ENCODE results near the gene ASGR2. TPM values are rescaled to one million over a fixed set of nuclear protein-coding genes. Genes with fewer than 3 reads are reported as not detected.

ASGR2 gene
- polyA plus RNA-seq, 1 donor from 2014 or later: not detected

GRCh38 chr17:7110617-7111306 is 3.9 kb downstream of the ASGR2 start:
- Histone ChIP-seq H3F3A (ENCODE audit: insufficient read depth, low read length, poor library complexity, severe bottlenecking) (no peaks in the 10 kb centered on the region), H3K36me3 (ENCODE audit: insufficient read depth, low read length) (no peaks in the 10 kb centered on the region), H3K4me3 (ENCODE audit: low read length) (no peak overlapping the region), H3K4me2 (ENCODE audit: low read length) (no peak overlapping the region), H2AFZ (ENCODE audit: low read depth, low read length) (no peak overlapping the region), H3K79me2 (replicated peaks; ENCODE audit: insufficient read depth, low read length) (no peaks in the 10 kb centered on the region), H3K27ac (ENCODE audit: low read length) (no peak overlapping the region), H3K27me3 (ENCODE audit: insufficient read depth, low read depth, low read length) (no peaks in the 10 kb centered on the region), H4K20me1 (ENCODE audit: insufficient read depth) (no peaks in the 10 kb centered on the region), H3K9me2 (ENCODE audit: insufficient read depth, low read length) (no peaks in the 10 kb centered on the region), H3K9ac (ENCODE audit: low read length) (no peak overlapping the region), H3K9me3 (ENCODE audit: low read length) (no peaks in the 10 kb centered on the region)
- no peak for TF ChIP-seq REST (IDR thresholded peaks at IDR 0.05; ENCODE audit: borderline replicate concordance)
- TF ChIP-seq MXI1 (conservative IDR thresholded peaks at IDR 0.05; ENCODE audit: poor library complexity, severe bottlenecking): no peak
- TF ChIP-seq RAD21 (conservative IDR thresholded peaks at IDR 0.05): no peak
- no peak for TF ChIP-seq SMC3 (conservative IDR thresholded peaks at IDR 0.05; ENCODE audit: poor library complexity)
- no peak for TF ChIP-seq EP300 (conservative IDR thresholded peaks at IDR 0.05; ENCODE audit: poor library complexity, severe bottlenecking)
- TF ChIP-seq TAF1 (IDR thresholded peaks at IDR 0.05; ENCODE audit: low read depth): no peak
- TF ChIP-seq EZH2 (IDR thresholded peaks at IDR 0.05; ENCODE audit: borderline replicate concordance, insufficient read depth, low read length, poor library complexity, severe bottlenecking): no peak
- TF ChIP-seq CTCF (IDR thresholded peaks at IDR 0.05; ENCODE audit: poor library complexity, severe bottlenecking): no peak
- TF ChIP-seq POLR2AphosphoS5 (IDR thresholded peaks at IDR 0.05): no peak

- no peaks in the 10 kb centered on the region for H3K36me3 ChIP-seq (ENCODE audit: insufficient read depth, low read length)
- no peaks in the 10 kb centered on the region for H3K79me2 ChIP-seq (replicated peaks; ENCODE audit: insufficient read depth, low read length)
- H3K27ac ChIP-seq (ENCODE audit: low read length): no peak overlapping the region
- H3K9me3 ChIP-seq (ENCODE audit: low read length): no peaks in the 10 kb centered on the region
- no peaks in the 10 kb centered on the region for H3F3A ChIP-seq (ENCODE audit: insufficient read depth, low read length, poor library complexity, severe bottlenecking)
- H3K27me3 ChIP-seq (ENCODE audit: insufficient read depth, low read depth, low read length): no peaks in the 10 kb centered on the region
- no peak overlapping the region for H3K4me2 ChIP-seq (ENCODE audit: low read length)
- H3K4me3 ChIP-seq (ENCODE audit: low read length): no peak overlapping the region
- no peak overlapping the region for H2AFZ ChIP-seq (ENCODE audit: low read depth, low read length)
- no peak overlapping the region for H3K9ac ChIP-seq (ENCODE audit: low read length)
- no peaks in the 10 kb centered on the region for H3K9me2 ChIP-seq (ENCODE audit: insufficient read depth, low read length)
- TF ChIP-seq TAF1 (IDR thresholded peaks at IDR 0.05; ENCODE audit: low read depth): no peak
- no peak for TF ChIP-seq RAD21 (conservative IDR thresholded peaks at IDR 0.05)
- TF ChIP-seq SMC3 (conservative IDR thresholded peaks at IDR 0.05; ENCODE audit: poor library complexity): no peak
- no peak for TF ChIP-seq CTCF (IDR thresholded peaks at IDR 0.05; ENCODE audit: poor library complexity, severe bottlenecking)
- no peak for TF ChIP-seq EP300 (conservative IDR thresholded peaks at IDR 0.05; ENCODE audit: poor library complexity, severe bottlenecking)
- no peak for TF ChIP-seq EZH2 (IDR thresholded peaks at IDR 0.05; ENCODE audit: borderline replicate concordance, insufficient read depth, low read length, poor library complexity, severe bottlenecking)
- TF ChIP-seq REST (IDR thresholded peaks at IDR 0.05; ENCODE audit: borderline replicate concordance): no peak
- no peaks in the 10 kb centered on the region for H4K20me1 ChIP-seq (ENCODE audit: insufficient read depth)
Measured at GRCh38 chr17:7109461-7110322, 4.9 kb downstream of the ASGR2 start.
